Left kidney (tissue), 2 donors: ENCODE data around the gene DHRS2. TPM values are rescaled to one million over a fixed set of nuclear protein-coding genes. Genes with fewer than 3 reads are reported as not detected.
"Not testable (repeated sequence)": the region's sequence is repeated elsewhere in the genome, so short reads cannot be mapped to it uniquely, and the experiment has no call there.

Experiments
- DNase-seq: peaks from one replicate; pipeline ENCODE4 v3.0.0-alpha.2; 2013
- polyA plus RNA-seq: library from polyadenylated mRNA; unstranded; fragments of 120-200 nt; gene quantifications from one replicate; pipeline ENCODE4 v1.2.1, GENCODE V29; 2013; ENCODE audit not compliant: insufficient read length

The DHRS2 gene
- polyA plus RNA-seq, 1 donor: 41.7 TPM

DNA sequence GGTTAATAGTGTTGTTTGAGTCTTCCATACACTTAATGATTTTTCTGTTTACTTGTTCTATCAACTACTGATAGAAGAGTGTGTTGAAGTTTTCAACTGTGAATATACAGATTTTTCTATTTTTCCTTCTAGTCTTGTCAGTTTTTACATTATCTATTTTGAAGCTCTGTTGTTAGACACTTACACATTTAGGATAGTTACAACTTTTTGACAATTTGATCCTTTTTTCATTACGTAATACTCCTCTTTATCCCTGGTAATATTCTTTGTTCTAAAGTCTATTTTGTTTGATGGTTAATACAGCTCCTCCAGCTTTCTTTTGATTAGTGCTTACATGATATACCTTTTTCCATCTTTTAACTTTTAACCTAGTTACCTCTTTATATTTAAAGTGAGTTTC lies 45.2 kb downstream of the DHRS2 start:
- no peak for DNase-seq

GRCh38 chr14:23689709-23690514 lies 53.7 kb downstream of the DHRS2 start:
- not testable (repeated sequence) for DNase-seq

- DNase-seq: no peak
Observed at GRCh38 chr14:23692416-23692815, 56.3 kb downstream of the DHRS2 start.

- no peak for DNase-seq
Observed at GRCh38 chr14:23693252-23693775, 57.1 kb downstream of the DHRS2 start.

- DNase-seq: peak; percentile 71
Observed at GRCh38 chr14:23694085-23694948, 58.2 kb downstream of the DHRS2 start.

Other genes starting within 250 kb of the DHRS2 start
- gene MYH6, start 228.1 kb upstream of the DHRS2 start, polyA plus RNA-seq: 0.13 TPM
- 0.32 TPM for gene MYH7, start 200.7 kb upstream of the DHRS2 start, polyA plus RNA-seq
- 69.7 TPM for gene NGDN, start 166.7 kb upstream of the DHRS2 start, polyA plus RNA-seq
- gene ZFHX2, start 84.6 kb upstream of the DHRS2 start, polyA plus RNA-seq: 9.6 TPM
- gene THTPA, start 80.1 kb upstream of the DHRS2 start, polyA plus RNA-seq: 19.4 TPM
- gene AP1G2, start 68.6 kb upstream of the DHRS2 start, polyA plus RNA-seq: 99.6 TPM
- 8.9 TPM for gene JPH4, start 57.6 kb upstream of the DHRS2 start, polyA plus RNA-seq